Stomach (tissue), 9 donors: Measurements from ENCODE around the gene B4GALNT4. TPM values are rescaled to one million over a fixed set of nuclear protein-coding genes. Genes with fewer than 3 reads are reported as not detected.

Experiments
- DNase-seq, 2 donors: peaks; one replicate each; pipeline versions ENCODE4 v3.0.0 to v3.0.0-alpha.2; 2013 to 2019
- H3K27ac ChIP-seq, 5 donors: fragments of 200-600 bp in 4 of 5; sonication (generic) in 4 of 5; one replicate each; pipeline ENCODE4 v1.5.1; 2013 to 2019; ENCODE audit warnings: mild to moderate bottlenecking in 1 of 5, moderate library complexity in 1 of 5
- H3K27me3 ChIP-seq, 3 donors: fragments of 200-600 bp; sonication (generic); one replicate each; pipeline ENCODE4 v1.5.1; 2017 to 2019; ENCODE audit warnings: mixed run types in 1 of 3
- H3K36me3 ChIP-seq, 4 donors: fragments of 200-600 bp; sonication (generic); 1 replicate in 3 of 4; 2 replicates in 1 of 4; pipeline ENCODE4 v1.5.1; 2016 to 2019
- H3K4me1 ChIP-seq, 4 donors: fragments of 200-600 bp; sonication (generic); one replicate each; pipeline ENCODE4 v1.5.1; 2016 to 2019
- H3K4me3 ChIP-seq, 4 donors: fragments of 200-600 bp; sonication (generic) in 3 of 4; one replicate each; pipeline ENCODE4 v1.5.1; 2016 to 2019; ENCODE audit warnings: mild to moderate bottlenecking in 1 of 4
- H3K9me3 ChIP-seq, 4 donors: fragments of 200-600 bp; sonication (generic); one replicate each; pipeline ENCODE4 v1.5.1; 2016 to 2019
- EP300 ChIP-seq: sonication (generic); formaldehyde crosslinking; IDR thresholded peaks from one replicate; pipeline ENCODE4 v1.6.1; 2017; ENCODE audit warnings: antibody characterized with exemption
- POLR2A ChIP-seq, 4 donors: fragments of 450-650 bp; IDR thresholded peaks; one replicate each; pipeline ENCODE4 v1.6.1; 2016; ENCODE audit warnings: antibody characterized with exemption in 4 of 4, control low read depth in 2 of 4, mild to moderate bottlenecking in 1 of 4, moderate library complexity in 1 of 4
- POLR2AphosphoS5 ChIP-seq, 3 donors: sonication (generic); formaldehyde crosslinking; IDR thresholded peaks; one replicate each; pipeline ENCODE4 v1.6.1; 2016; ENCODE audit warnings: antibody characterized with exemption in 3 of 3
- WGBS, 5 donors: extraction: QIAGEN DNeasy Blood & Tissue Kit in 3 of 5; methylation state at CpG; one replicate each; pipeline versions ENCODE4 v1.1.5 to v1.1.7; 2013 to 2018; 5-methylcytosine and 5-hydroxymethylcytosine counted together
- intact Hi-C: fragments of 100-400 bp; cut with DNase I; formaldehyde crosslinking; loops from one replicate; pipeline ENCODE4 v1.15.1; 2023; ENCODE audit warnings: low total_unique reads
- polyA plus RNA-seq, 3 donors: library from polyadenylated mRNA; stranded (reverse); fragments of 200-250 nt; gene quantifications; one replicate each; pipeline ENCODE4 v1.2.3, GENCODE V29; 2013
- total RNA-seq, 5 donors: library from RNA; depleted of rRNA; stranded (reverse); fragments of >200 nt; gene quantifications; one replicate each; pipeline versions ENCODE4 v1.1.0 to v1.2.3, GENCODE V29; 2014 to 2016
- TF ChIP-seq, protein P1 (sequence below), 7 experiments: fragments of 450-650 bp in 4 of 7; fragments of 200-600 bp in 3 of 7; sonication (generic) in 3 of 7; IDR thresholded peaks; one replicate each; pipeline ENCODE4 v1.5.1; 2016 to 2019; ENCODE audit warnings: antibody characterized with exemption in 7 of 7, control low read depth in 2 of 7, mild to moderate bottlenecking in 1 of 7
- donor health status: healthy with polysubstance abuse.
- donor health status: Bipolar disorder and iron deficiency.
- donor health status: healthy.

B4GALNT4 gene
- total and polyA plus RNA-seq, 8 donors, result 0.45 to 8.8 (median 4.3) TPM; not detected in 2

DNA sequence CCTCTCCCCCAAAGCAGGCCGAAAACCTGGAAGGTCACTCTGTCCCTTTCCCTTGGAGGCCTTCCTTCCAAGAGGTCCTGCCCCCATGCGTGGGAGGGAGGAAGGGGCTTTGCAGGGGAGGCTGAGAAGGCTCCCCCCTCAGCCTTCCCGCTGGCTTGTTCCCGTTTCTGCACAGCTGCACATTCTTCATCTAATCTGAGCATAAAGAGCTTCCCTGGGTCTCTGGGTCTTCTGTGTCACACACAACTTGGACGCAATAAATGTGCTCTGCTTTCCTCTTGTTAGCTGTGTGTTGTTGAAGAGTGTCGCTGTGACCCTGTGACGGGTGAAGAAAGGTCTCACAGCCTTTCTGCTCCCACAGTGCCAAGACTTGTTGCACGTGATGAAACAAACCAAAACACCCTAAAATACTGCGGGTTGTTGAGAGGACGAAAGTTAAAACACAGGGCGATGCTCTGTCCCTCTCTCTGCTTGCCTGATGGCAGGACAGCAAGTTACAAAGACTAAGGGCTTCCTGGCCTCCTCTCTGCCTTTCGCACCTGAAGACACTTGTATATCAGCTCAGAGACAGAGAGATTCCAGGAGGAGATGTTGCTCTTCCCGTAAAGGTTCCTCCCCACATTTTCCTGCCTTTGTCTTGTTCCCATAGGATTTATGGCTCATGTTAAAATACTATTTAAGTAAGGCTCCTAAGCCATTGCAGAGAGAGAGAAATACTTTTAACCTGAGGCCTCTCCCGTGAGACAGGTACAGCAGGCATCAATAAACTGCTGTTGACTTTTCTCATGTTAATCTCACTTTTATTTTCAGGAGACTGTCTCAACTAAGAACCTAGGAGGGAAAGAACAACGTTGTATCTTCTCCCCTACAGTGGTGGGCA, 33.3 kb upstream of the B4GALNT4 start:
- no peaks in the 10 kb centered on the region for H3K9me3 ChIP-seq
- peaks cover 0 to 29% (median 9%) of the 10 kb centered on the region in 4 donors for H3K4me1 ChIP-seq
- TF ChIP-seq POLR2AphosphoS5 (IDR thresholded peaks at IDR 0.05) (no peak), POLR2A (IDR thresholded peaks at IDR 0.05) (no peak), EP300 (no peak)
- TF ChIP-seq, protein P1, sequence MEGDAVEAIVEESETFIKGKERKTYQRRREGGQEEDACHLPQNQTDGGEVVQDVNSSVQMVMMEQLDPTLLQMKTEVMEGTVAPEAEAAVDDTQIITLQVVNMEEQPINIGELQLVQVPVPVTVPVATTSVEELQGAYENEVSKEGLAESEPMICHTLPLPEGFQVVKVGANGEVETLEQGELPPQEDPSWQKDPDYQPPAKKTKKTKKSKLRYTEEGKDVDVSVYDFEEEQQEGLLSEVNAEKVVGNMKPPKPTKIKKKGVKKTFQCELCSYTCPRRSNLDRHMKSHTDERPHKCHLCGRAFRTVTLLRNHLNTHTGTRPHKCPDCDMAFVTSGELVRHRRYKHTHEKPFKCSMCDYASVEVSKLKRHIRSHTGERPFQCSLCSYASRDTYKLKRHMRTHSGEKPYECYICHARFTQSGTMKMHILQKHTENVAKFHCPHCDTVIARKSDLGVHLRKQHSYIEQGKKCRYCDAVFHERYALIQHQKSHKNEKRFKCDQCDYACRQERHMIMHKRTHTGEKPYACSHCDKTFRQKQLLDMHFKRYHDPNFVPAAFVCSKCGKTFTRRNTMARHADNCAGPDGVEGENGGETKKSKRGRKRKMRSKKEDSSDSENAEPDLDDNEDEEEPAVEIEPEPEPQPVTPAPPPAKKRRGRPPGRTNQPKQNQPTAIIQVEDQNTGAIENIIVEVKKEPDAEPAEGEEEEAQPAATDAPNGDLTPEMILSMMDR (IDR thresholded peaks at IDR 0.05), result no peak
- DNase-seq, result peak in 1 of 2 donors; percentile 74
- no peaks in the 10 kb centered on the region for H3K27me3 ChIP-seq
- peak overlapping the region; percentile 38 to 75 (median 59) for H3K27ac ChIP-seq
- WGBS, 5 donors, result 50 to 63% (median 62%) methylated on average over 15 of the region's 15 CpGs
- no peaks in the 10 kb centered on the region for H3K36me3 ChIP-seq
- no peak overlapping the region for H3K4me3 ChIP-seq
- intact Hi-C loops, result no loop called here

DNA sequence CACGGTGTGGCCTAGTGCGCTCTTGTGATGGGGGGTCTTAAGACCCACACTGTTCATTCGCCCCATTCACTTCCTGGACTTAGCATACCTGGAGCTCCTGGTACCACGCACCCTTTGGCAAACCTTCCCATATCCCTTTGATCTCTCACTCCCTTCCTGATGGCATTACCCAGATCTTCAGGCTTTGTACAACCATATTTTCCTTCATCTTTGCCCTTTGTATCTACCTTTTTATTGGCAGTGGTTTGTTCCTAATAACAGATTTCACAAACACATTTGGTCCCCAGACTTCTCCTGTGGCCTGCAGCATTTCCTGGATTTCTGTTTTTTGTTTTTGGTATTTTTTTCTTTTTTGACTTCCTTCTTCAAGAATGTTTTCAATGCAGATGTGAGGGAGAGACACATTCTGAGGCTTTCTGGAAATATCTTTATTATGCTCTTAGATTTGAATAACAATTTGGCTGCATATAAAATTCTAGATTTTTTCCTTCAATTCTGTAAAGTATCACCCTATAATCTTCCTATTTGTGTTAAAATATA, 32.6 kb upstream of the B4GALNT4 start:
- Histone ChIP-seq H3K4me3 (no peak overlapping the region), H3K9me3 (no peaks in the 10 kb centered on the region), H3K27ac (peak overlapping the region in 4 of 5 donors; percentile 57 to 75 (median 66)), H3K36me3 (no peaks in the 10 kb centered on the region), H3K4me1 (peaks cover 0 to 29% (median 9%) of the 10 kb centered on the region in 4 donors), H3K27me3 (no peaks in the 10 kb centered on the region)
- DNase-seq, result peak in 1 of 2 donors; percentile 6
- intact Hi-C loops, result no loop called here
- TF ChIP-seq EP300, result no peak
- TF ChIP-seq POLR2A (IDR thresholded peaks at IDR 0.05), result no peak
- no peak for TF ChIP-seq POLR2AphosphoS5 (IDR thresholded peaks at IDR 0.05)
- TF ChIP-seq, protein P1 (IDR thresholded peaks at IDR 0.05), result no peak
- 75 to 90% (median 82%) methylated on average over 4 of the region's 4 CpGs for WGBS, 5 donors

DNA sequence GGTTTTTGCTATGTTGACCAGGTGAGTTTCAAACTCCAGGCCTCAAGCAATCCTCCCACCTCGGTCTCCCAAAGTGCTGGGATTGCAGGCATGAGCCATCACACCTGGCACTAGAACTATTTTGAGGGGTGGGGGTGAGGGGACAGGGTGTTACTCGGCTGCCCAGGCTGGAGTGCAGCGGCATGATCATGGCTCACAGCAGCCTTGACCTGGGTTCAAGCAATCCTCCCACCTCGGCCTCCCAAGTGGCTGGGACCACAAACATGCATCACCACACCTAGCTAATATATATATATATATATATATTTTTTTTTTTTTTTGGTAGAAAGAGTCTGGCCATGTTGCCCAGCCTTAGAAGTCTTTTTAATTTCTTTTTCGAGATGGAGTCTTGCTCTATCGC, 31.6 kb upstream of the B4GALNT4 start:
- Histone ChIP-seq H3K4me1 (peaks cover 0 to 29% (median 9%) of the 10 kb centered on the region in 4 donors), H3K27me3 (no peaks in the 10 kb centered on the region), H3K27ac (no peak overlapping the region), H3K36me3 (no peaks in the 10 kb centered on the region), H3K9me3 (no peaks in the 10 kb centered on the region), H3K4me3 (no peak overlapping the region)
- intact Hi-C loops, result no loop called here
- TF ChIP-seq POLR2A (IDR thresholded peaks at IDR 0.05) (no peak), POLR2AphosphoS5 (IDR thresholded peaks at IDR 0.05) (no peak), EP300 (no peak)
- TF ChIP-seq, protein P1 (IDR thresholded peaks at IDR 0.05), result no peak
- DNase-seq, result no peak
- WGBS, 5 donors, result 86 to 95% (median 93%) methylated on average over 6 of the region's 6 CpGs

DNA sequence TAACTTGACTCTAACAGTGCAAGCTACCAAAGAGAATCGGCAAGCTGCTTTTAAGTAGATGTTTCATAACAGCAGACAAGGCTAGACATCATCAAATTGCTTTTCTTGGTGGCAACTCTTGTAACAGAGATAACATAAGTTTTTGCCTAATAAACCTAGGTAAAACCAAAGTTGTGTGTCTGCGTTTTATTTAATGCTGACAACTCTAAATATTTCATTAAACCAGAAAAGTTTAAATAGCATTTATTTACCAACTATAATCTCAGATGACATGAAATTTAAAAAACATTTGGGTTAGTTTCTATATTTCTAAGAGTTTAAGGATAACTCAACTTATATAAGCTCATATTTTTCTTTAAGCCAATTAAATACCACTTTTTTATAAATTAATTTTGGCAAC, 29.3 kb upstream of the B4GALNT4 start:
- intact Hi-C loops, result no loop called here
- Histone ChIP-seq H3K9me3 (no peaks in the 10 kb centered on the region), H3K27me3 (no peaks in the 10 kb centered on the region), H3K27ac (no peak overlapping the region), H3K4me3 (no peak overlapping the region), H3K4me1 (peaks cover 0 to 24% (median 9%) of the 10 kb centered on the region in 4 donors), H3K36me3 (no peaks in the 10 kb centered on the region)
- no peak for DNase-seq
- no peak for TF ChIP-seq POLR2AphosphoS5 (IDR thresholded peaks at IDR 0.05)
- TF ChIP-seq EP300, result no peak
- no peak for TF ChIP-seq POLR2A (IDR thresholded peaks at IDR 0.05)
- TF ChIP-seq, protein P1 (IDR thresholded peaks at IDR 0.05), result no peak
- WGBS, 5 donors, result 93 to 98% (median 96%) methylated on average over 2 of the region's 2 CpGs
